HepG2 (cell line): ENCODE measurements around the gene SUSD3. TPM values are rescaled to one million over a fixed set of nuclear protein-coding genes. Genes with fewer than 3 reads are reported as not detected.
A peak's percentile ranks its signal among the peaks of the same experiment; 100 is the strongest.

Source experiments
- AHDC1 ChIP-seq: sonication (generic); formaldehyde crosslinking; IDR thresholded peaks from 2 replicates; pipeline ENCODE4 v1.5.1; 2020; ENCODE audit warnings: mild to moderate bottlenecking, missing genetic modification reagents, borderline replicate concordance
- BCL3 ChIP-seq: sonication (generic); formaldehyde crosslinking; IDR thresholded peaks from 2 replicates; pipeline ENCODE4 v1.5.1; 2020; ENCODE audit warnings: mild to moderate bottlenecking, missing genetic modification reagents, moderate library complexity
- CHCHD3 ChIP-seq: sonication (generic); formaldehyde crosslinking; IDR thresholded peaks from 2 replicates; pipeline ENCODE4 v1.8.0; 2022; ENCODE audit warnings: mild to moderate bottlenecking, missing genetic modification reagents, moderate library complexity
- KLF6 ChIP-seq: IDR thresholded peaks from 2 replicates; pipeline ENCODE4 v1.8.0; 2016; ENCODE audit warnings: missing biosample characterization, missing genetic modification reagents
- MIER3 ChIP-seq: IDR thresholded peaks from 2 replicates; pipeline ENCODE4 v1.6.1; 2016; ENCODE audit warnings: missing compliant biosample characterization, borderline replicate concordance
- NONO ChIP-seq, 2 experiments: fragments of 450-650 bp in 1 of 2; sonication (generic) in 1 of 2; formaldehyde crosslinking in 1 of 2; IDR thresholded peaks in 1 of 2; conservative IDR thresholded peaks in 1 of 2; 2 replicates each; pipeline versions ENCODE4 v1.6.1 to v1.8.0; 2017 to 2022; ENCODE audit warnings: mild to moderate bottlenecking in 1 of 2, missing genetic modification reagents in 1 of 2, moderate library complexity in 1 of 2
- RBM39 ChIP-seq: fragments of 200-400 bp; formaldehyde crosslinking; IDR thresholded peaks from one replicate; pipeline ENCODE4 v1.6.1; 2018; ENCODE audit warnings: antibody characterized with exemption, mild to moderate bottlenecking, low read depth, low read length; ENCODE audit not compliant: poor library complexity, severe bottlenecking
- SIX4 ChIP-seq: sonication (generic); formaldehyde crosslinking; IDR thresholded peaks from 2 replicates; pipeline ENCODE4 v1.4.0; 2020; ENCODE audit warnings: missing genetic modification reagents
- SP4 ChIP-seq: sonication (generic); formaldehyde crosslinking; IDR thresholded peaks from 2 replicates; pipeline ENCODE4 v1.8.1; 2023; ENCODE audit warnings: mild to moderate bottlenecking, missing genetic modification reagents
- TCF7 ChIP-seq: sonication (generic); IDR thresholded peaks from 2 replicates; pipeline ENCODE4 v1.6.1; 2016; ENCODE audit warnings: antibody characterized with exemption, low read depth
- YEATS2 ChIP-seq: sonication (generic); formaldehyde crosslinking; IDR thresholded peaks from 2 replicates; pipeline ENCODE4 v1.4.0; 2020; ENCODE audit warnings: missing genetic modification reagents, borderline replicate concordance
- ZBED4 ChIP-seq: sonication (generic); formaldehyde crosslinking; IDR thresholded peaks from 2 replicates; pipeline ENCODE4 v1.4.0; 2020; ENCODE audit warnings: missing genetic modification reagents, borderline replicate concordance
- ZBTB26 ChIP-seq: IDR thresholded peaks from 2 replicates; pipeline ENCODE4 v1.6.1; 2016; ENCODE audit warnings: missing compliant biosample characterization, missing genetic modification reagents, borderline replicate concordance
- ZNF12 ChIP-seq: sonication (generic); formaldehyde crosslinking; IDR thresholded peaks from 2 replicates; pipeline ENCODE4 v1.5.0; 2020; ENCODE audit warnings: missing genetic modification reagents
- ZNF44 ChIP-seq: sonication (generic); formaldehyde crosslinking; IDR thresholded peaks from 2 replicates; pipeline ENCODE4 v1.5.1; 2020; ENCODE audit warnings: mild to moderate bottlenecking, missing genetic modification reagents
- ZNF879 ChIP-seq: sonication (generic); formaldehyde crosslinking; IDR thresholded peaks from 2 replicates; pipeline ENCODE4 v1.8.1; 2023; ENCODE audit warnings: missing genetic modification reagents
- polyA plus RNA-seq, 8 experiments: library from polyadenylated mRNA; depleted of rRNA in 3 of 8; stranded (reverse) in 7 of 8; unstranded in 1 of 8; fragments of >200 nt; fragmentation: Illumina TruSeq in 4 of 8; extraction: Trizol in 4 of 8; gene quantifications; 2 replicates each; pipeline versions ENCODE4 v1.2.1 to v1.2.3, GENCODE V29; 2011 to 2016; ENCODE audit warnings: low read depth in 4 of 8, missing spikeins in 1 of 8, mixed read lengths in 1 of 8; ENCODE audit not compliant: insufficient read depth in 1 of 8
- total RNA-seq, 5 experiments: library from RNA; depleted of rRNA; stranded (reverse); fragments of >200 nt; fragmentation: Illumina TruSeq; extraction: Trizol; gene quantifications; 2 replicates each; pipeline ENCODE4 v1.2.3, GENCODE V29; 2016; ENCODE audit warnings: low read depth in 1 of 5

SUSD3 gene
- total and polyA plus RNA-seq, 2 of the 13 experiments (the other 11 are each of a cell fraction or from before 2014, with no cell fraction given): 7.0 to 9.1 TPM

- TF ChIP-seq AHDC1 (CRISPR knock-in tag) (no peak), RBM39 (peak; percentile 48), SP4 (CRISPR knock-in tag) (peak; percentile 83), ZNF12 (CRISPR knock-in tag) (peak; percentile 71; the same call in 1 of the 2 replicates), NONO (IDR thresholded peaks at IDR 0.05) (no peak), NONO (CRISPR knock-in tag; conservative IDR thresholded peaks at IDR 0.05) (peak; percentile 68), MIER3 (CRISPR knock-in tag) (peak; percentile 83), TCF7 (no peak), ZBED4 (peak; percentile 75), CHCHD3 (0 out of 2 replicates have a peak, but pooled peaks have one; percentile 52), ZNF879 (peak; percentile 70; the same call in 1 of the 2 replicates), ZNF44 (peak; percentile 31; the same call in 1 of the 2 replicates), KLF6 (CRISPR knock-in tag) (peak; percentile 71; the same call in 1 of the 2 replicates), SIX4 (CRISPR knock-in tag) (0 out of 2 replicates have a peak, but pooled peaks have one; percentile 43), YEATS2 (peak; percentile 81; the same call in 1 of the 2 replicates), ZBTB26 (peak; percentile 73; the same call in 1 of the 2 replicates), BCL3 (CRISPR knock-in tag) (no peak; the same call in 1 of the 2 replicates)
These were observed 53.8 kb downstream of the SUSD3 start (continued) for GRCh38 chr9:93112116-93112863.
